OCI-LY1 (cell line): ENCODE data around the gene OR2A2.

ENCODE experiments used
- H2AFZ ChIP-seq: fragments of 200-600 bp; sonication (generic), shearing (Covaris generic); 2 replicates; pipeline ENCODE4 v1.6.0; 2014; ENCODE audit warnings: antibody characterized with exemption, mild to moderate bottlenecking, low read length
- H3F3A ChIP-seq: fragments of 200-600 bp; sonication (generic), shearing (Covaris generic); 2 replicates; pipeline ENCODE4 v1.6.0; 2014; ENCODE audit warnings: mild to moderate bottlenecking, antibody characterized with exemption, low read length, moderate library complexity; ENCODE audit not compliant: insufficient read depth
- H3K27ac ChIP-seq: fragments of 200-600 bp; sonication (generic); 2 replicates; pipeline ENCODE4 v1.5.1; 2014; ENCODE audit warnings: low read length, mixed run types, mild to moderate bottlenecking, low read depth; ENCODE audit not compliant: poor library complexity, severe bottlenecking
- H3K27me3 ChIP-seq: fragments of 200-600 bp; sonication (generic); 2 replicates; pipeline ENCODE4 v1.6.0; 2014; ENCODE audit warnings: antibody characterized with exemption, mild to moderate bottlenecking, low read length, moderate library complexity; ENCODE audit not compliant: insufficient read depth
- H3K36me3 ChIP-seq: fragments of 200-600 bp; sonication (generic); 2 replicates; pipeline ENCODE4 v1.6.1; 2014; ENCODE audit warnings: mild to moderate bottlenecking, antibody characterized with exemption, low read length, moderate library complexity, mixed read lengths; ENCODE audit not compliant: insufficient read depth
- H3K4me1 ChIP-seq: fragments of 200-600 bp; sonication (generic); 2 replicates; pipeline ENCODE4 v1.5.1; 2014; ENCODE audit warnings: mild to moderate bottlenecking, low read length, moderate library complexity; ENCODE audit not compliant: insufficient read depth, severe bottlenecking
- H3K4me2 ChIP-seq: fragments of 200-600 bp; sonication (generic), shearing (Covaris generic); 2 replicates; pipeline ENCODE4 v1.6.1; 2014; ENCODE audit warnings: low read length
- H3K4me3 ChIP-seq: fragments of 200-600 bp; sonication (generic); 2 replicates; pipeline ENCODE4 v1.5.1; 2014; ENCODE audit warnings: low read length, low read depth, mild to moderate bottlenecking, mixed read lengths; ENCODE audit not compliant: poor library complexity, severe bottlenecking
- H3K79me2 ChIP-seq: fragments of 200-600 bp; shearing (Covaris generic); 2 replicates; pipeline ENCODE4 v1.6.1; 2016; ENCODE audit warnings: mixed run types, low read length, mixed read lengths; ENCODE audit not compliant: insufficient read depth
- H3K9ac ChIP-seq: fragments of 200-600 bp; sonication (generic), shearing (Covaris generic); 2 replicates; pipeline ENCODE4 v1.6.1; 2014; ENCODE audit warnings: mild to moderate bottlenecking, low read length, mixed read lengths
- H3K9me2 ChIP-seq: fragments of 200-600 bp; sonication (generic), shearing (Covaris generic); 2 replicates; pipeline ENCODE4 v1.6.1; 2014; ENCODE audit warnings: low read depth, mild to moderate bottlenecking, low read length, mixed read lengths
- H3K9me3 ChIP-seq: fragments of 200-600 bp; shearing (Covaris generic); 2 replicates; pipeline ENCODE4 v1.6.1; 2014; ENCODE audit warnings: low read length, mixed read lengths
- H4K20me1 ChIP-seq: fragments of 200-600 bp; sonication (generic), shearing (Covaris generic); 2 replicates; pipeline ENCODE4 v1.6.0; 2016; ENCODE audit warnings: mild to moderate bottlenecking, low read length; ENCODE audit not compliant: insufficient read depth
- CTCF ChIP-seq: fragments of 200-600 bp; sonication (generic), shearing (Covaris generic); IDR thresholded peaks from 2 replicates; pipeline ENCODE4 v1.5.1; 2017; ENCODE audit warnings: mild to moderate bottlenecking, antibody characterized with exemption, low read length, moderate library complexity, mixed read lengths
- EZH2 ChIP-seq: fragments of 200-600 bp; sonication (generic), shearing (Covaris generic); IDR thresholded peaks from 2 replicates; pipeline ENCODE4 v1.8.0; 2017; ENCODE audit warnings: borderline replicate concordance, mixed run types, mild to moderate bottlenecking, antibody characterized with exemption, low read length, moderate library complexity, mixed read lengths

Gene OR2A2

GRCh38 chr7:144098776-144099175 lies 10.6 kb upstream of the OR2A2 start:
- H3K36me3 ChIP-seq, result no peaks in the 10 kb centered on the region
- H4K20me1 ChIP-seq, result no peaks in the 10 kb centered on the region
- H2AFZ ChIP-seq, result no peak overlapping the region
- no peaks in the 10 kb centered on the region for H3K9me2 ChIP-seq
- no peak overlapping the region for H3K4me2 ChIP-seq
- H3K27ac ChIP-seq, result no peak overlapping the region
- no peaks in the 10 kb centered on the region for H3K4me1 ChIP-seq
- no peak overlapping the region for H3K4me3 ChIP-seq
- TF ChIP-seq CTCF (no peak), EZH2 (no peak)
- no peak overlapping the region for H3K9ac ChIP-seq
- no peaks in the 10 kb centered on the region for H3K9me3 ChIP-seq
- H3K27me3 ChIP-seq, result no peaks in the 10 kb centered on the region
- H3K79me2 ChIP-seq, result no peaks in the 10 kb centered on the region
- H3F3A ChIP-seq, result no peaks in the 10 kb centered on the region

GRCh38 chr7:144100607-144101006 lies 8.8 kb upstream of the OR2A2 start:
- H4K20me1 ChIP-seq, result no peaks in the 10 kb centered on the region
- H3F3A ChIP-seq, result no peaks in the 10 kb centered on the region
- no peaks in the 10 kb centered on the region for H3K79me2 ChIP-seq
- no peaks in the 10 kb centered on the region for H3K9me2 ChIP-seq
- no peak overlapping the region for H2AFZ ChIP-seq
- no peak overlapping the region for H3K4me2 ChIP-seq
- no peak overlapping the region for H3K4me3 ChIP-seq
- H3K9me3 ChIP-seq, result no peaks in the 10 kb centered on the region
- no peak overlapping the region for H3K27ac ChIP-seq
- no peaks in the 10 kb centered on the region for H3K4me1 ChIP-seq
- no peak overlapping the region for H3K9ac ChIP-seq
- TF ChIP-seq EZH2, result no peak
- TF ChIP-seq CTCF, result no peak
- no peaks in the 10 kb centered on the region for H3K36me3 ChIP-seq
- no peaks in the 10 kb centered on the region for H3K27me3 ChIP-seq

- Histone ChIP-seq H3K4me2 (no peak overlapping the region), H3K4me1 (no peaks in the 10 kb centered on the region), H3K9me3 (no peaks in the 10 kb centered on the region), H3K4me3 (no peak overlapping the region), H3K27ac (no peak overlapping the region), H4K20me1 (no peaks in the 10 kb centered on the region), H3K36me3 (no peaks in the 10 kb centered on the region), H3K79me2 (no peaks in the 10 kb centered on the region), H3K9me2 (no peaks in the 10 kb centered on the region), H3F3A (no peaks in the 10 kb centered on the region), H2AFZ (no peak overlapping the region), H3K27me3 (no peaks in the 10 kb centered on the region), H3K9ac (no peak overlapping the region)
- TF ChIP-seq EZH2, result no peak
- TF ChIP-seq CTCF, result no peak
Measured at GRCh38 chr7:144102041-144102440, 7.3 kb upstream of the OR2A2 start.
